PC-9 (cell line): ENCODE results near the gene BMAL1. TPM values are rescaled to one million over a fixed set of nuclear protein-coding genes. Genes with fewer than 3 reads are reported as not detected.

ENCODE experiments used
- BruUV-seq: library from RNA; stranded (reverse); fragments of 400-500 nt; replicated peaks from 2 replicates; lab custom pipeline; 2021; lab: Mats Ljungman, UMichigan
- CTCF ChIA-PET: fragments of 300-600 bp; sonication (Branson Sonifier 250); formaldehyde crosslinking; loops from one replicate; lab custom pipeline; 2022; ENCODE audit warnings: antibody characterized with exemption; lab: Charles Lee
- POLR2A ChIA-PET: fragments of 300-600 bp; sonication (Branson Sonifier 250); formaldehyde crosslinking; loops from one replicate; lab custom pipeline; 2022; ENCODE audit warnings: antibody characterized with exemption; ENCODE audit not compliant: unreplicated experiment; lab: Charles Lee
- DNase-seq, 2 experiments: peaks; one replicate each; pipeline versions ENCODE4 v3.0.0 to v3.0.0-alpha.2; 2015 to 2022; ENCODE audit warnings: mixed read lengths in 1 of 2
- H2AFZ ChIP-seq: fragments of 200-600 bp; sonication (generic); 2 replicates; pipeline ENCODE4 v1.8.1; 2017; ENCODE audit warnings: antibody characterized with exemption
- H3F3A ChIP-seq: fragments of 200-600 bp; sonication (generic); 2 replicates; pipeline ENCODE4 v1.8.1; 2017; ENCODE audit warnings: antibody characterized with exemption, mild to moderate bottlenecking, low read depth; ENCODE audit not compliant: insufficient read depth
- H3K27ac ChIP-seq: fragments of 200-600 bp; sonication (generic); 2 replicates; pipeline ENCODE4 v1.6.1; 2016; ENCODE audit warnings: mixed run types
- H3K27me3 ChIP-seq: fragments of 200-600 bp; sonication (generic); 2 replicates; pipeline ENCODE4 v1.6.1; 2016; ENCODE audit warnings: low read depth, mixed run types; ENCODE audit not compliant: insufficient read depth
- H3K36me3 ChIP-seq: fragments of 200-600 bp; sonication (generic); 2 replicates; pipeline ENCODE4 v1.6.1; 2016; ENCODE audit warnings: low read depth, mixed run types
- H3K4me1 ChIP-seq: fragments of 200-600 bp; sonication (generic); replicated peaks from 2 replicates; pipeline ENCODE4 v1.6.1; 2016; ENCODE audit warnings: mixed run types; ENCODE audit not compliant: insufficient read depth
- H3K4me2 ChIP-seq: fragments of 200-600 bp; sonication (generic); 2 replicates; pipeline ENCODE4 v1.6.1; 2017; ENCODE audit warnings: mixed run types
- H3K4me3 ChIP-seq: fragments of 200-600 bp; sonication (generic); 2 replicates; pipeline ENCODE4 v1.6.1; 2016; ENCODE audit warnings: mixed run types
- H3K79me2 ChIP-seq: fragments of 200-600 bp; sonication (generic); 2 replicates; pipeline ENCODE4 v1.6.1; 2017; ENCODE audit warnings: low read depth, mixed run types
- H3K9me2 ChIP-seq: fragments of 200-600 bp; sonication (generic); 2 replicates; pipeline ENCODE4 v1.8.1; 2017; ENCODE audit warnings: mild to moderate bottlenecking; ENCODE audit not compliant: insufficient read depth
- H3K9me3 ChIP-seq: fragments of 200-600 bp; sonication (generic); 2 replicates; pipeline ENCODE4 v1.8.1; 2016; ENCODE audit warnings: low read depth; ENCODE audit not compliant: insufficient read depth
- H4K20me1 ChIP-seq: fragments of 200-600 bp; sonication (generic); 2 replicates; pipeline ENCODE4 v1.8.1; 2017; ENCODE audit not compliant: insufficient read depth
- CTCF ChIP-seq: fragments of 200-600 bp; sonication (generic); conservative IDR thresholded peaks from 2 replicates; pipeline ENCODE4 v1.6.1; 2017; ENCODE audit warnings: mixed run types, antibody characterized with exemption, mild to moderate bottlenecking, moderate library complexity
- EZH2 ChIP-seq: fragments of 200-600 bp; sonication (generic); IDR thresholded peaks from 2 replicates; pipeline ENCODE4 v1.8.0; 2017; ENCODE audit warnings: antibody characterized with exemption, low read depth
- intact Hi-C: fragments of 100-400 bp; cut with micrococcal nuclease; formaldehyde crosslinking; loops from one replicate; pipeline ENCODE4 v1.10.0; 2022; ENCODE audit not compliant: unreplicated experiment
- total RNA-seq: library from RNA; stranded (reverse); gene quantifications from 2 replicates; pipeline ENCODE4 v1.2.3, GENCODE V29; 2021

The BMAL1 gene
- total RNA-seq, 1 experiment from 2014 or later = 15.0 TPM

DNA sequence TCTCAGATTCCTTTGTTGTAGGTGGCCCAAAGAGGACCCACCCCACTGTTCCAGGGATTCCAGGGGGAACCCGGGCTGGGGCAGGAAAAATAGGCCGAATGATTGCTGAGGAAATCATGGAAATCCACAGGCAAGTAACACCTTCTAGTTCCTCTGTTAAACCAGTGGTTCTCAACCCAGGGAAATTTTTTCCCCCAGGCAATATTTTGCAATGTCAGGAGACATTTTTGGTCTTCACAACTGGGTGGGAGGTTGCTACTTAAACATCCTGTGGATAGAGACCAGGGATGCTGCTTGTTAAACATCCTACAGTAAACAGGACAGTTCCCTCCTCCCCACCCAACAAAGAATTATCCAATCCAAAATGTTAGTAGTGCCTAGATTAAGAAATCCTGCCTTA lies 100.7 kb downstream of the BMAL1 start:
- no peaks in the 10 kb centered on the region for H4K20me1 ChIP-seq
- H3K36me3 ChIP-seq = no peaks in the 10 kb centered on the region
- H3K27ac ChIP-seq = no peak overlapping the region
- H3K9me3 ChIP-seq = no peaks in the 10 kb centered on the region
- no peaks in the 10 kb centered on the region for H3K79me2 ChIP-seq
- no TSS peak for BruUV-seq
- no peak overlapping the region for H2AFZ ChIP-seq
- H3F3A ChIP-seq = no peaks in the 10 kb centered on the region
- ChIA-PET POLR2A (no interaction called here), CTCF (no interaction called here)
- H3K27me3 ChIP-seq = no peaks in the 10 kb centered on the region
- H3K4me1 ChIP-seq = no peaks in the 10 kb centered on the region
- intact Hi-C loops = no loop called here
- H3K9me2 ChIP-seq = no peaks in the 10 kb centered on the region
- H3K4me2 ChIP-seq = no peak overlapping the region
- TF ChIP-seq EZH2 (no peak), CTCF (no peak)
- no peak overlapping the region for H3K4me3 ChIP-seq
- no peak for DNase-seq

- Histone ChIP-seq H3K4me2 (no peak overlapping the region), H2AFZ (no peak overlapping the region), H3F3A (no peaks in the 10 kb centered on the region), H3K27ac (no peak overlapping the region), H3K4me1 (no peaks in the 10 kb centered on the region), H4K20me1 (no peaks in the 10 kb centered on the region), H3K79me2 (no peaks in the 10 kb centered on the region), H3K27me3 (no peaks in the 10 kb centered on the region), H3K9me3 (no peaks in the 10 kb centered on the region), H3K4me3 (no peak overlapping the region), H3K9me2 (no peaks in the 10 kb centered on the region), H3K36me3 (no peaks in the 10 kb centered on the region)
- no peak for DNase-seq
- no TSS peak for BruUV-seq
- intact Hi-C loops = no loop called here
- CTCF ChIA-PET = no interaction called here
- TF ChIP-seq CTCF (no peak), EZH2 (no peak)
- POLR2A ChIA-PET = no interaction called here
These were observed 103.1 kb downstream of the BMAL1 start for GRCh38 chr11:13380731-13381130.

GRCh38 chr11:13382751-13383150 lies 105.2 kb downstream of the BMAL1 start:
- no peak overlapping the region for H3K27ac ChIP-seq
- H3F3A ChIP-seq = no peaks in the 10 kb centered on the region
- H3K4me2 ChIP-seq = no peak overlapping the region
- intact Hi-C loops = no loop called here
- no peak for TF ChIP-seq CTCF
- no peak for TF ChIP-seq EZH2
- BruUV-seq = no TSS peak
- no peak overlapping the region for H2AFZ ChIP-seq
- no peaks in the 10 kb centered on the region for H3K27me3 ChIP-seq
- DNase-seq = no peak
- no peaks in the 10 kb centered on the region for H3K9me2 ChIP-seq
- ChIA-PET POLR2A (no interaction called here), CTCF (interaction anchor here (0.6 kb wide), 1 partner anchor 29 kb away, joined by 3 read pairs; no protein-coding TSS in a partner anchor)
- H3K9me3 ChIP-seq = no peaks in the 10 kb centered on the region
- no peak overlapping the region for H3K4me3 ChIP-seq
- H3K4me1 ChIP-seq = no peaks in the 10 kb centered on the region
- no peaks in the 10 kb centered on the region for H4K20me1 ChIP-seq
- no peaks in the 10 kb centered on the region for H3K36me3 ChIP-seq
- H3K79me2 ChIP-seq = no peaks in the 10 kb centered on the region
